ENCODE results near the gene ANKRD10.
"Not testable (repeated sequence)": the region's sequence is repeated elsewhere in the genome, so short reads cannot be mapped to it uniquely, and the experiment has no call there.

ANKRD10 gene

DNA sequence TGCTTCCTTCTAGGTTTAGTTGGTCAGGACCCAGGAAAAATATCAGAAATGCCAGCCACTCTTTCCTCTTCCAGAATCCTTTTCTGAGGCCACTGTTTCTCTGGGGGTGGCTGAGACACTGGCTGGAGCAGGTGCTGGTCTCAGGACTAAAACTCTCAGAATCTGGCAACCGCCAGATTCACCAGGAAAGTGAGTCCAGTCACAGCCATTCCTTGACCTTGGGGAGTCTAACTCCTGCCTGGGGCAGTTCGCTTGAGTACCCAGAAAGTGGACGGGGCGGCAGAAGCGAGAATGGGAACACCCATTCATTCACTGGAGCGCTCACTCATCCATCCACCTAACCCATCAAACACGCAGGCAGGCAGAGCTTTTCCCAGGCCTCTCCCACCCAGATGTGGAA is 40.7 kb upstream of the ANKRD10 start:
- H3K27ac ChIP-seq (ENCODE audit: low read depth, low read length); H3K79me2 ChIP-seq (ENCODE audit: control insufficient read depth, insufficient read depth, low read length, poor library complexity); H2AK5ac ChIP-seq (ENCODE audit: low read length); H3K27me3 ChIP-seq (ENCODE audit: insufficient read depth, low read length); H3K14ac ChIP-seq (ENCODE audit: low read length); H3K9ac ChIP-seq (ENCODE audit: low read length); H2BK5ac ChIP-seq (ENCODE audit: low read depth, low read length, poor library complexity); H3K4me2 ChIP-seq (ENCODE audit: low read length); H4K12ac ChIP-seq (ENCODE audit: low read depth, low read length); H3K36me3 ChIP-seq (ENCODE audit: control insufficient read depth in 1 of 2, insufficient read depth in 2 of 2, low read length in 2 of 2); H3K4me3 ChIP-seq (ENCODE audit: low read depth, low read length); H2BK12ac ChIP-seq (ENCODE audit: low read length); H3K18ac ChIP-seq (ENCODE audit: low read length); DNase-seq; H2BK120ac ChIP-seq (ENCODE audit: insufficient read depth, low read length, poor library complexity); H3K4ac ChIP-seq (ENCODE audit: low read depth, low read length); H3K23ac ChIP-seq (ENCODE audit: low read length); H3K4me1 ChIP-seq (ENCODE audit: control insufficient read depth in 1 of 2, insufficient read depth in 2 of 2, low read length in 2 of 2); H4K8ac ChIP-seq (ENCODE audit: low read depth, low read length); H2AFZ ChIP-seq (ENCODE audit: insufficient read depth, low read length, poor library complexity); H4K91ac ChIP-seq (ENCODE audit: low read depth, low read length); H3K79me1 ChIP-seq (ENCODE audit: low read length): not testable (repeated sequence)
- WGBS (ENCODE audit: extremely low coverage, insufficient coverage, insufficient read length): no CpG with 5 or more reads among the region's 7 CpGs
- peaks cover 13% of the 10 kb centered on the region for H3K9me3 ChIP-seq (ENCODE audit: insufficient read depth, low read depth, low read length)

GRCh38 chr13:110955072-110955503 is 40.2 kb upstream of the ANKRD10 start:
- H2BK120ac ChIP-seq (ENCODE audit: insufficient read depth, low read length, poor library complexity); H3K4ac ChIP-seq (ENCODE audit: low read depth, low read length); H4K91ac ChIP-seq (ENCODE audit: low read depth, low read length); H3K27ac ChIP-seq (ENCODE audit: low read depth, low read length); H3K14ac ChIP-seq (ENCODE audit: low read length); H3K4me2 ChIP-seq (ENCODE audit: low read length); H2AK5ac ChIP-seq (ENCODE audit: low read length); H3K79me1 ChIP-seq (ENCODE audit: low read length); H3K4me1 ChIP-seq (ENCODE audit: control insufficient read depth in 1 of 2, insufficient read depth in 2 of 2, low read length in 2 of 2); H4K12ac ChIP-seq (ENCODE audit: low read depth, low read length); H3K18ac ChIP-seq (ENCODE audit: low read length); H4K8ac ChIP-seq (ENCODE audit: low read depth, low read length); H2BK5ac ChIP-seq (ENCODE audit: low read depth, low read length, poor library complexity); H2AFZ ChIP-seq (ENCODE audit: insufficient read depth, low read length, poor library complexity); H3K27me3 ChIP-seq (ENCODE audit: insufficient read depth, low read length); H3K23ac ChIP-seq (ENCODE audit: low read length); H2BK12ac ChIP-seq (ENCODE audit: low read length); H3K79me2 ChIP-seq (ENCODE audit: control insufficient read depth, insufficient read depth, low read length, poor library complexity); H3K36me3 ChIP-seq (ENCODE audit: control insufficient read depth in 1 of 2, insufficient read depth in 2 of 2, low read length in 2 of 2); H3K9ac ChIP-seq (ENCODE audit: low read length); H3K4me3 ChIP-seq (ENCODE audit: low read depth, low read length): not testable (repeated sequence)
- DNase-seq: peak; percentile 91 to 94
- peaks cover 13% of the 10 kb centered on the region for H3K9me3 ChIP-seq (ENCODE audit: insufficient read depth, low read depth, low read length)
- no CpG with 5 or more reads among the region's 11 CpGs for WGBS (ENCODE audit: extremely low coverage, insufficient coverage, insufficient read length)

DNA sequence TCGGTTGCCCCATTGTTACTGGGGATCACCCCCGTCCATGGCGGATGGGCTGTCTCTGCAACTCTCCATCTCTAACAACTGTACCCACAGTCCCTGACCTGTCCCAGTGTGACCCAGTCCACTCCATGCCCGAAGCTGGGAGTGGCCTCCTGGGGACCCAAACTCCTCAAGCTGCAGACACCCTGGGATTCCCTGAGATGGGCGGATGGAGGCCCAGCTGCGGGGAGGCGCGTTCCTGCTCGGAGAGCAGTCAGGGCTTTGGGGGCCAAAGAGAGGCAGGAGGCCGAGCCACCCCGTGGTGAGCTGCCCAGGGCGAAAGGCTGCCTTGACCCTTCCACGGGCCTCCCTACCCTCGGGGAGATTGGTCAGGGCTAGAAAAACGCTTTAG is 39.7 kb upstream of the ANKRD10 start:
- H3K79me1 ChIP-seq (ENCODE audit: low read length); DNase-seq; H3K4ac ChIP-seq (ENCODE audit: low read depth, low read length); H3K4me2 ChIP-seq (ENCODE audit: low read length); H3K27me3 ChIP-seq (ENCODE audit: insufficient read depth, low read length); H3K4me3 ChIP-seq (ENCODE audit: low read depth, low read length); H2BK12ac ChIP-seq (ENCODE audit: low read length); H4K12ac ChIP-seq (ENCODE audit: low read depth, low read length); H2AFZ ChIP-seq (ENCODE audit: insufficient read depth, low read length, poor library complexity); H3K36me3 ChIP-seq (ENCODE audit: control insufficient read depth in 1 of 2, insufficient read depth in 2 of 2, low read length in 2 of 2); H4K8ac ChIP-seq (ENCODE audit: low read depth, low read length); H3K4me1 ChIP-seq (ENCODE audit: control insufficient read depth in 1 of 2, insufficient read depth in 2 of 2, low read length in 2 of 2); H3K23ac ChIP-seq (ENCODE audit: low read length); H3K9ac ChIP-seq (ENCODE audit: low read length); H2BK5ac ChIP-seq (ENCODE audit: low read depth, low read length, poor library complexity); H3K79me2 ChIP-seq (ENCODE audit: control insufficient read depth, insufficient read depth, low read length, poor library complexity); H3K14ac ChIP-seq (ENCODE audit: low read length): not testable (repeated sequence)
- peak overlapping the region; percentile 25 for H3K18ac ChIP-seq (ENCODE audit: low read length)
- peak overlapping the region; percentile 51 for H4K91ac ChIP-seq (ENCODE audit: low read depth, low read length)
- peaks cover 12% of the 10 kb centered on the region for H3K9me3 ChIP-seq (ENCODE audit: insufficient read depth, low read depth, low read length)
- peak overlapping the region; percentile 10 for H3K27ac ChIP-seq (ENCODE audit: low read depth, low read length)
- H2BK120ac ChIP-seq (ENCODE audit: insufficient read depth, low read length, poor library complexity): peak overlapping the region; percentile 55
- H2AK5ac ChIP-seq (ENCODE audit: low read length): peak overlapping the region; percentile 61
- no CpG with 5 or more reads among the region's 15 CpGs for WGBS (ENCODE audit: extremely low coverage, insufficient coverage, insufficient read length)

- Histone ChIP-seq H2AK5ac (ENCODE audit: low read length) (peak overlapping the region; percentile 72), H2AFZ (ENCODE audit: insufficient read depth, low read length, poor library complexity) (no peak overlapping the region), H3K27me3 (ENCODE audit: insufficient read depth, low read length) (no peaks in the 10 kb centered on the region), H3K18ac (ENCODE audit: low read length) (peak overlapping the region; percentile 44), H3K4me2 (ENCODE audit: low read length) (no peak overlapping the region), H3K79me1 (ENCODE audit: low read length) (peaks cover 7% of the 10 kb centered on the region), H4K91ac (ENCODE audit: low read depth, low read length) (peak overlapping the region; percentile 51), H3K79me2 (ENCODE audit: control insufficient read depth, insufficient read depth, low read length, poor library complexity) (no peaks in the 10 kb centered on the region), H2BK5ac (ENCODE audit: low read depth, low read length, poor library complexity) (no peak overlapping the region), H3K14ac (ENCODE audit: low read length) (peak overlapping the region; percentile 32), H3K4ac (ENCODE audit: low read depth, low read length) (no peak overlapping the region), H3K4me3 (ENCODE audit: low read depth, low read length) (no peak overlapping the region), H3K27ac (ENCODE audit: low read depth, low read length) (no peak overlapping the region), H4K12ac (ENCODE audit: low read depth, low read length) (no peak overlapping the region), H3K9me3 (ENCODE audit: insufficient read depth, low read depth, low read length) (peaks cover 13% of the 10 kb centered on the region), H2BK12ac (ENCODE audit: low read length) (peak overlapping the region; percentile 50), H2BK120ac (ENCODE audit: insufficient read depth, low read length, poor library complexity) (peak overlapping the region; percentile 55), H3K23ac (ENCODE audit: low read length) (no peak overlapping the region), H3K36me3 (ENCODE audit: control insufficient read depth in 1 of 2, insufficient read depth in 2 of 2, low read length in 2 of 2) (no peaks in the 10 kb centered on the region), H3K9ac (ENCODE audit: low read length) (no peak overlapping the region), H3K4me1 (ENCODE audit: control insufficient read depth in 1 of 2, insufficient read depth in 2 of 2, low read length in 2 of 2) (peaks cover 5 to 8% of the 10 kb centered on the region in 2 experiments), H4K8ac (ENCODE audit: low read depth, low read length) (no peak overlapping the region)
- no peak for DNase-seq
- WGBS (ENCODE audit: extremely low coverage, insufficient coverage, insufficient read length): no CpG with 5 or more reads among the region's 14 CpGs
Measured at GRCh38 chr13:110953833-110954532, 39.1 kb upstream of the ANKRD10 start.
